Sigmoid colon (tissue), 7 donors: ENCODE results near the gene AHCYL2. TPM values are rescaled to one million over a fixed set of nuclear protein-coding genes. Genes with fewer than 3 reads are reported as not detected.

ENCODE experiments used
- DNase-seq: peaks from one replicate; pipeline ENCODE4 v3.0.0-alpha.2; 2019
- H3K27ac ChIP-seq, 4 donors: fragments of 200-600 bp; sonication (generic); one replicate each; pipeline ENCODE4 v1.5.1; 2016 to 2019; ENCODE audit warnings: mild to moderate bottlenecking in 1 of 4
- H3K27me3 ChIP-seq, 3 donors: fragments of 200-600 bp; sonication (generic); one replicate each; pipeline ENCODE4 v1.5.1; 2019; ENCODE audit warnings: mild to moderate bottlenecking in 1 of 3
- H3K36me3 ChIP-seq, 4 donors: fragments of 200-600 bp; sonication (generic); one replicate each; pipeline ENCODE4 v1.5.1; 2016 to 2019
- H3K4me1 ChIP-seq, 4 donors: fragments of 200-600 bp; sonication (generic); one replicate each; pipeline ENCODE4 v1.5.1; 2017 to 2019
- H3K4me3 ChIP-seq, 4 donors: fragments of 200-600 bp; sonication (generic); one replicate each; pipeline ENCODE4 v1.5.1; 2017 to 2019; ENCODE audit warnings: mild to moderate bottlenecking in 2 of 4, moderate library complexity in 1 of 4
- H3K9me3 ChIP-seq, 4 donors: fragments of 200-600 bp in 3 of 4; sonication (generic) in 3 of 4; one replicate each; pipeline versions ENCODE4 v1.5.1 to v1.6.1; 2013 to 2019
- EP300 ChIP-seq, 4 donors: sonication (generic); formaldehyde crosslinking; IDR thresholded peaks; one replicate each; pipeline ENCODE4 v1.6.1; 2017; ENCODE audit warnings: antibody characterized with exemption in 4 of 4
- POLR2A ChIP-seq, 2 donors: fragments of 450-650 bp; IDR thresholded peaks; one replicate each; pipeline ENCODE4 v1.6.1; 2016; ENCODE audit warnings: antibody characterized with exemption in 2 of 2, mild to moderate bottlenecking in 2 of 2, moderate library complexity in 2 of 2
- POLR2AphosphoS5 ChIP-seq, 4 donors: sonication (generic); formaldehyde crosslinking; IDR thresholded peaks; one replicate each; pipeline ENCODE4 v1.6.1; 2017; ENCODE audit warnings: antibody characterized with exemption in 4 of 4
- WGBS, 2 donors: extraction: QIAGEN DNeasy Blood & Tissue Kit; methylation state at CpG; one replicate each; pipeline ENCODE4 v1.1.7; 2013; 5-methylcytosine and 5-hydroxymethylcytosine counted together
- intact Hi-C: fragments of 100-400 bp; cut with DNase I; formaldehyde crosslinking; loops from one replicate; pipeline ENCODE4 v1.15.1; 2023
- polyA plus RNA-seq, 3 donors: library from polyadenylated mRNA; stranded (reverse); fragments of 200-250 nt; gene quantifications; one replicate each; pipeline ENCODE4 v1.2.3, GENCODE V29; 2013
- total RNA-seq, 4 donors: library from RNA; depleted of rRNA; stranded (reverse); fragments of >200 nt; gene quantifications; one replicate each; pipeline ENCODE4 v1.1.0, GENCODE V29; 2016
- TF ChIP-seq, protein P1 (sequence below), 4 experiments: fragments of 450-650 bp in 3 of 4; fragments of 200-600 bp in 1 of 4; IDR thresholded peaks; one replicate each; pipeline ENCODE4 v1.5.1; 2016 to 2019; ENCODE audit warnings: antibody characterized with exemption in 4 of 4, mild to moderate bottlenecking in 3 of 4, moderate library complexity in 2 of 4
- donor health status: healthy with polysubstance abuse.
- donor health status: Bipolar disorder and iron deficiency.
- donor health status: healthy.

AHCYL2 gene
- total and polyA plus RNA-seq, 7 donors: 12.5 to 219 (median 16.8) TPM

DNA sequence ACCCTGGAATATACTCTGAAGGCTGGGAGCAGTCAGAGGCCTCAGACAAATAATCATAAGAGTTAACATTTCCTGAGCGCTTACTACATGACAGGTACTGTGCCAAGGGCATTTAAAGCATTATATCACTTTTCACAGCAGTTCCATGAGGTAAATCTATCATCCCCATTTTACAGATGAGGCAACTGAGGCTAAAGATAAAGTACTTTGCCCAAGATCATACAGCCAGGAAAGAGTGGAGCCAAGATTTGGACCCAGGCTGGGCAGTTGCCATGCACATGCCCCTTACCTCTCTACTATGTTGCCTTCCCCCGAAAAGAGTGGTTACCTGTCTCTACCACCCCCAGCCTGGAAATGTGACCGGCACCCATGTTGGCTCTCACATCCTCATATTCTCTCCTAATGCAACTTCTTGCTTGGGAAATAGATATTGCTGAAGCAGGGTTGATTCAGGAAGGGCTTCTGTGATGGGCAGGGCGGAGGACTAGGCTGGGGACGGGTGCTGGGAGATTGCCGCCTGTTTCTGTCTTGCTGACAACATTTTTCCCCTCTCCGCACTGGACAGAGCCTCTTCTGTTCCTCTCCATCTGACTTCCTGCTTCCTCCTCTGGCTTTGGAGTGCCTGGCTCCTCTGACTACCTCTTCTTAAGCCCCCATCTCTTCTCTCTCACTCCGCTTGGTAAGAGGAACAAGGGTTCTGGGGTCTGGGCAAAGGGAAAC lies 22.6 kb upstream of the AHCYL2 start:
- WGBS, 2 donors: 77% methylated on average over 8 of the region's 8 CpGs
- Histone ChIP-seq H3K4me3 (no peak overlapping the region), H3K36me3 (peaks cover 0 to 13% (median 0%) of the 10 kb centered on the region in 4 donors), H3K27me3 (no peaks in the 10 kb centered on the region), H3K27ac (no peak overlapping the region), H3K9me3 (no peaks in the 10 kb centered on the region), H3K4me1 (no peaks in the 10 kb centered on the region)
- TF ChIP-seq, protein P1, sequence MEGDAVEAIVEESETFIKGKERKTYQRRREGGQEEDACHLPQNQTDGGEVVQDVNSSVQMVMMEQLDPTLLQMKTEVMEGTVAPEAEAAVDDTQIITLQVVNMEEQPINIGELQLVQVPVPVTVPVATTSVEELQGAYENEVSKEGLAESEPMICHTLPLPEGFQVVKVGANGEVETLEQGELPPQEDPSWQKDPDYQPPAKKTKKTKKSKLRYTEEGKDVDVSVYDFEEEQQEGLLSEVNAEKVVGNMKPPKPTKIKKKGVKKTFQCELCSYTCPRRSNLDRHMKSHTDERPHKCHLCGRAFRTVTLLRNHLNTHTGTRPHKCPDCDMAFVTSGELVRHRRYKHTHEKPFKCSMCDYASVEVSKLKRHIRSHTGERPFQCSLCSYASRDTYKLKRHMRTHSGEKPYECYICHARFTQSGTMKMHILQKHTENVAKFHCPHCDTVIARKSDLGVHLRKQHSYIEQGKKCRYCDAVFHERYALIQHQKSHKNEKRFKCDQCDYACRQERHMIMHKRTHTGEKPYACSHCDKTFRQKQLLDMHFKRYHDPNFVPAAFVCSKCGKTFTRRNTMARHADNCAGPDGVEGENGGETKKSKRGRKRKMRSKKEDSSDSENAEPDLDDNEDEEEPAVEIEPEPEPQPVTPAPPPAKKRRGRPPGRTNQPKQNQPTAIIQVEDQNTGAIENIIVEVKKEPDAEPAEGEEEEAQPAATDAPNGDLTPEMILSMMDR (IDR thresholded peaks at IDR 0.05): no peak
- no peak for TF ChIP-seq POLR2AphosphoS5 (IDR thresholded peaks at IDR 0.05)
- no peak for TF ChIP-seq EP300 (IDR thresholded peaks at IDR 0.05)
- TF ChIP-seq POLR2A (IDR thresholded peaks at IDR 0.05): no peak
- intact Hi-C loops: no loop called here
- peak; percentile 65 for DNase-seq

DNA sequence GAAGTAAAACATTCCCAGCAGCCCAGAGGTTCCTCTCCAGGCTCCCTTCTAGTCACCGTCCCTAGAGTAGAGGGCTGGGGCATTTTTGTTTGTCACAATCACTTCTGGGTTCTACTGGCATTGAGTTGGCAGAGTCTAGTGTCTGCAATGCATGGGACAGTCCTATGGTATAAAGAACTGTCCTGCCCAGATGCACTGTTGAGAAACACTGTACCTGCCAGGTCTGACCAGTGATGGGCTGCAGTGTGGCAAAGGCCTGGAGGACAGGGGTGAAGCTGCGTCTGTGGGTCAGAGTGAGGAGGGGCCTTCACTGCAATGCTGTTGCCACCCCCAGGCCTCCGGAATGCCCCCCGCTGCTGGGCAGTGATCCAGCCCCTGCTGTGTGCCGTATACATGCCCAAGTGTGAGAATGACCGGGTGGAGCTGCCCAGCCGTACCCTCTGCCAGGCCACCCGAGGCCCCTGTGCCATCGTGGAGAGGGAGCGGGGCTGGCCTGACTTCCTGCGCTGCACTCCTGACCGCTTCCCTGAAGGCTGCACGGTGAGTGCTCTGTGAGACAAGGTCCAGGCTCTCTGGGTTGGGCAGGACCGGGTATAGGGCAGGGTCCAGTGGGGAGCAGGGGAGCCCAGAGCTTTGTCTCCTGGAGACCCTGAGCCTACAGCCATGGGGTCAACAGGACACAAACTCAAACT lies 21.6 kb upstream of the AHCYL2 start:
- DNase-seq: peak; percentile 53
- H3K36me3 ChIP-seq: peaks cover 0 to 19% (median 0%) of the 10 kb centered on the region in 4 donors
- intact Hi-C loops: no loop called here
- no peak for TF ChIP-seq POLR2A (IDR thresholded peaks at IDR 0.05)
- TF ChIP-seq EP300 (IDR thresholded peaks at IDR 0.05): no peak
- TF ChIP-seq, protein P1 (IDR thresholded peaks at IDR 0.05): no peak
- TF ChIP-seq POLR2AphosphoS5 (IDR thresholded peaks at IDR 0.05): no peak
- 88 to 91% methylated on average over 14 of the region's 14 CpGs for WGBS, 2 donors
- H3K4me1 ChIP-seq: no peaks in the 10 kb centered on the region
- no peak overlapping the region for H3K27ac ChIP-seq
- no peak overlapping the region for H3K4me3 ChIP-seq
- H3K9me3 ChIP-seq: no peaks in the 10 kb centered on the region
- no peaks in the 10 kb centered on the region for H3K27me3 ChIP-seq

DNA sequence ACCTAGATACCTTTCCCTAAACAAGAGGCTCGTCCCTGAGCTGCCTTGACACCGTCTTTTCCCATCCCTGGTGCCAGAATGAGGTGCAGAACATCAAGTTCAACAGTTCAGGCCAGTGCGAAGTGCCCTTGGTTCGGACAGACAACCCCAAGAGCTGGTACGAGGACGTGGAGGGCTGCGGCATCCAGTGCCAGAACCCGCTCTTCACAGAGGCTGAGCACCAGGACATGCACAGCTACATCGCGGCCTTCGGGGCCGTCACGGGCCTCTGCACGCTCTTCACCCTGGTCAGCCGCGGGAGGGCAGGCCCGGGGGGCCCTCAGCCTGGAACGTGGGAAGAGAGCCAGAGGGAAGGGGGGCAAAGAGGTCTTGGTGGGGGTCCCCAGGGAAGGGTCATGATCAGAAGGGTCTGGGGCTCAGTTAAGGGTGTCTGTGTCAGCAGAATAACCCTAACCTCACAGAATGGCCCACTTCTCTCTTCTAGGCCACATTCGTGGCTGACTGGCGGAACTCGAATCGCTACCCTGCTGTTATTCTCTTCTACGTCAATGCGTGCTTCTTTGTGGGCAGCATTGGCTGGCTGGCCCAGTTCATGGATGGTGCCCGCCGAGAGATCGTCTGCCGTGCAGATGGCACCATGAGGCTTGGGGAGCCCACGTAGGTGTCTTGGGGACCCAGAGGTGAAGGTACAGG lies 19.6 kb upstream of the AHCYL2 start:
- Histone ChIP-seq H3K36me3 (peaks cover 0 to 30% (median 0%) of the 10 kb centered on the region in 4 donors), H3K27ac (no peak overlapping the region), H3K4me3 (no peak overlapping the region), H3K9me3 (no peaks in the 10 kb centered on the region), H3K27me3 (no peaks in the 10 kb centered on the region), H3K4me1 (peaks cover 0 to under 1% (median under 1%) of the 10 kb centered on the region in 4 donors)
- WGBS, 2 donors: 90 to 93% methylated on average over 29 of the region's 29 CpGs
- intact Hi-C loops: no loop called here
- no peak for TF ChIP-seq POLR2A (IDR thresholded peaks at IDR 0.05)
- TF ChIP-seq EP300 (IDR thresholded peaks at IDR 0.05): no peak
- no peak for TF ChIP-seq POLR2AphosphoS5 (IDR thresholded peaks at IDR 0.05)
- TF ChIP-seq, protein P1 (IDR thresholded peaks at IDR 0.05): no peak
- DNase-seq: peak; percentile 32

DNA sequence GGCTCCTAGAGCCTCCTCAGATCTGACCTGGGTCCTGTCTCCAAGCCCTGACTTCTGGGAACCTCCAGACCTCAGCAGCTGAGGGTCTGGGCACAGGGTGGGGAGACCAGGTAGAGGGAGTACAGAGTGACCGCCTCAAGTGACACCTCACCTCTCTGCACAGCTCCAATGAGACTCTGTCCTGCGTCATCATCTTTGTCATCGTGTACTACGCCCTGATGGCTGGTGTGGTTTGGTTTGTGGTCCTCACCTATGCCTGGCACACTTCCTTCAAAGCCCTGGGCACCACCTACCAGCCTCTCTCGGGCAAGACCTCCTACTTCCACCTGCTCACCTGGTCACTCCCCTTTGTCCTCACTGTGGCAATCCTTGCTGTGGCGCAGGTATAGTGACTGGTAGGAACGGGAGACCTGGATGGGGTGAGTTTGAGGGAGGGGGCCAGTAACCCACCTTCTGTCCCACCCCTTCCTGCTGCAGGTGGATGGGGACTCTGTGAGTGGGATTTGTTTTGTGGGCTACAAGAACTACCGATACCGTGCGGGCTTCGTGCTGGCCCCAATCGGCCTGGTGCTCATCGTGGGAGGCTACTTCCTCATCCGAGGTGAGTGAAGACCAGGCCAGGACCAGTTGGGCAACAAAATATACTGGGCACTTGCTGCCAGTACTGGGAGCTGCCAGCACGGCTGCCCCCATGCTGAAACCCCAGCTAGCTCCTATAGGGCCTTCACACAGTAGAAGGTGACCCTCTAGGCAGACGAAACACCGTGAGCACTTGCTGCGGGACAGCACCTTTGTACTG lies 18.6 kb upstream of the AHCYL2 start:
- intact Hi-C loops: no loop called here
- TF ChIP-seq, protein P1 (IDR thresholded peaks at IDR 0.05): no peak
- Histone ChIP-seq H3K4me3 (no peak overlapping the region), H3K27me3 (no peaks in the 10 kb centered on the region), H3K4me1 (peaks cover 0 to 5% (median 1%) of the 10 kb centered on the region in 4 donors), H3K36me3 (peaks cover 0 to 33% (median 2%) of the 10 kb centered on the region in 4 donors), H3K9me3 (no peaks in the 10 kb centered on the region), H3K27ac (no peak overlapping the region)
- peak; percentile 36 for DNase-seq
- WGBS, 2 donors: 92 to 93% methylated on average over 18 of the region's 18 CpGs
